Right atrium auricular region (tissue), 2 donors: ENCODE results near the gene DMD. TPM values are rescaled to one million over a fixed set of nuclear protein-coding genes. Genes with fewer than 3 reads are reported as not detected.

Experiments
- DNase-seq: peaks from one replicate; pipeline ENCODE4 v3.0.0-alpha.2; 2019; ENCODE audit warnings: low spot score
- H3K27ac ChIP-seq, 2 donors: fragments of 200-600 bp; sonication (generic); 1 replicate in 1 of 2; 2 replicates in 1 of 2; pipeline ENCODE4 v1.5.1; 2016 to 2019
- H3K27me3 ChIP-seq, 2 donors: fragments of 200-600 bp; sonication (generic); one replicate each; pipeline versions ENCODE4 v1.5.1 to v1.6.0; 2017 to 2019
- H3K36me3 ChIP-seq: fragments of 200-600 bp; sonication (generic); one replicate; pipeline ENCODE4 v1.5.1; 2016
- H3K4me1 ChIP-seq, 2 donors: fragments of 200-600 bp; sonication (generic); one replicate each; pipeline versions ENCODE4 v1.5.1 to v1.6.0; 2017 to 2019
- H3K4me3 ChIP-seq, 2 donors: fragments of 200-600 bp; sonication (generic); 1 replicate in 1 of 2; 2 replicates in 1 of 2; pipeline ENCODE4 v1.5.1; 2017 to 2019; ENCODE audit warnings: mild to moderate bottlenecking in 1 of 2, moderate library complexity in 1 of 2
- H3K9me3 ChIP-seq, 2 donors: fragments of 200-600 bp; sonication (generic); one replicate each; pipeline ENCODE4 v1.5.1; 2019
- total RNA-seq, 2 donors: library from RNA; depleted of rRNA; stranded (reverse); fragments of >200 nt; gene quantifications; one replicate each; pipeline ENCODE4 v1.1.0, GENCODE V29; 2016
- TF ChIP-seq, protein P1 (sequence below), 2 donors: fragments of 200-600 bp; sonication (generic); IDR thresholded peaks; one replicate each; pipeline ENCODE4 v1.5.1; 2019; ENCODE audit warnings: antibody characterized with exemption in 2 of 2

DMD gene
- total RNA-seq, 2 donors from 2014 or later, result 111 to 135 TPM

DNA sequence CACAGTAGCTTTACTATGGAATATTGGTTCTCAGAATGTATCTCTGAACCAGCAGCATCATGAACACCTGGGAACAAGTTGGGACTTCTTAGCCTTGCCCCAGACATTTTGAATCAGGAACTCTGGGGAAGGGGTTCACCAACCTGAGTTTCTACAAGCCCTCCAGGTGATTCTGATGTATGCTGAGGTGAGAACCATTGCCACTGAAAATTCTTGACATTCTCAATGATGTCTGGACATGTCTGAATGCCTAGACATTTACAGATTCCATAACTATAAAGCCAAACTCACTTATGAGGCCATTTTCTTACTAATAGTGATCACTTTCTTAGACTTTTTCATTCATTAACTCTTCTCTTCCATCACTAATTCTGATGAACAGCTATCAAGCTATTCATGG is 1750.1 kb downstream of the DMD start:
- Histone ChIP-seq H3K9me3 (no peaks in the 10 kb centered on the region), H3K36me3 (no peaks in the 10 kb centered on the region), H3K4me3 (no peak overlapping the region), H3K4me1 (no peaks in the 10 kb centered on the region), H3K27me3 (no peaks in the 10 kb centered on the region), H3K27ac (no peak overlapping the region)
- TF ChIP-seq, protein P1, sequence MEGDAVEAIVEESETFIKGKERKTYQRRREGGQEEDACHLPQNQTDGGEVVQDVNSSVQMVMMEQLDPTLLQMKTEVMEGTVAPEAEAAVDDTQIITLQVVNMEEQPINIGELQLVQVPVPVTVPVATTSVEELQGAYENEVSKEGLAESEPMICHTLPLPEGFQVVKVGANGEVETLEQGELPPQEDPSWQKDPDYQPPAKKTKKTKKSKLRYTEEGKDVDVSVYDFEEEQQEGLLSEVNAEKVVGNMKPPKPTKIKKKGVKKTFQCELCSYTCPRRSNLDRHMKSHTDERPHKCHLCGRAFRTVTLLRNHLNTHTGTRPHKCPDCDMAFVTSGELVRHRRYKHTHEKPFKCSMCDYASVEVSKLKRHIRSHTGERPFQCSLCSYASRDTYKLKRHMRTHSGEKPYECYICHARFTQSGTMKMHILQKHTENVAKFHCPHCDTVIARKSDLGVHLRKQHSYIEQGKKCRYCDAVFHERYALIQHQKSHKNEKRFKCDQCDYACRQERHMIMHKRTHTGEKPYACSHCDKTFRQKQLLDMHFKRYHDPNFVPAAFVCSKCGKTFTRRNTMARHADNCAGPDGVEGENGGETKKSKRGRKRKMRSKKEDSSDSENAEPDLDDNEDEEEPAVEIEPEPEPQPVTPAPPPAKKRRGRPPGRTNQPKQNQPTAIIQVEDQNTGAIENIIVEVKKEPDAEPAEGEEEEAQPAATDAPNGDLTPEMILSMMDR (IDR thresholded peaks at IDR 0.05), result no peak
- DNase-seq, result no peak

DNA sequence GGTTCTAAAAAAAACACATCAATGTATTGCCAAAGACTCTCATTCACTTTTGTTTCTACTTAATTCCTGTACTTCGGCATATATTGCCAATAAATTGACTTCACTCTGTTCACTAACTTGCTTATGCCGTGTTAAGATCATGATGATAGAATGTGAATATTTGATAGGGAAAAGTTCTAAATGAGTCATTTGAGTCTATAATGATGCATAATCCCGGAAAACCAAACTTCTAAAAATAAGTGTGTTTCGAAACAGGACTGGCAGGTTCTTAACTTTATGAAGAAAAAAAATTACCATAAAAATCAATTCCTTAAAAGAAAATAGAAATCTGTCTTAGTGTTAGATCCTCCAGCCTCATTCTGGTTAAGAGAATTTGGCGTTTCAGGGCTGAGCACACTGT is 1752.0 kb downstream of the DMD start:
- Histone ChIP-seq H3K9me3 (no peaks in the 10 kb centered on the region), H3K4me1 (no peaks in the 10 kb centered on the region), H3K36me3 (no peaks in the 10 kb centered on the region), H3K27ac (no peak overlapping the region), H3K4me3 (no peak overlapping the region), H3K27me3 (no peaks in the 10 kb centered on the region)
- DNase-seq, result no peak
- TF ChIP-seq, protein P1 (IDR thresholded peaks at IDR 0.05), result no peak

DNA sequence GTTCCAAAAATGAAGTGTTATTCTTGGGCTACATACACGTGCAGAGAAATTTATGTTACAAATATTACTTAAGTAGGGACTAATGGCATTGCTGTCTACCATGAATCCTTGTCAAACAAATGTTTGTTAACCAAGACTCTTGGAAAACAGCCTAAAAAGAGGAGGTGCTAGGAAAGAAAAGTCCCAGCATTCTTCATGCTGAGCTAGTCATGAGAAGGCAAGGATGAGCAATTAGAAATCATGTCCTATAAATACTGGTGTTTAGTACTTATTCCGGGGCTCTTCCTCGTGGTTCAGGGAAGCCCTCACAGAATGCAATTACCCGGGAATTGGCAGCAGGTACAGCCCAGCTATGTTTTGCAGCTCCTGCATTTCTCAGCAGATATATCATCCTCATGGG is 1761.4 kb downstream of the DMD start:
- no peaks in the 10 kb centered on the region for H3K9me3 ChIP-seq
- H3K27me3 ChIP-seq, result no peaks in the 10 kb centered on the region
- TF ChIP-seq, protein P1 (IDR thresholded peaks at IDR 0.05), result no peak
- no peak for DNase-seq
- no peaks in the 10 kb centered on the region for H3K36me3 ChIP-seq
- no peak overlapping the region for H3K27ac ChIP-seq
- H3K4me1 ChIP-seq, result no peaks in the 10 kb centered on the region
- no peak overlapping the region for H3K4me3 ChIP-seq

DNA sequence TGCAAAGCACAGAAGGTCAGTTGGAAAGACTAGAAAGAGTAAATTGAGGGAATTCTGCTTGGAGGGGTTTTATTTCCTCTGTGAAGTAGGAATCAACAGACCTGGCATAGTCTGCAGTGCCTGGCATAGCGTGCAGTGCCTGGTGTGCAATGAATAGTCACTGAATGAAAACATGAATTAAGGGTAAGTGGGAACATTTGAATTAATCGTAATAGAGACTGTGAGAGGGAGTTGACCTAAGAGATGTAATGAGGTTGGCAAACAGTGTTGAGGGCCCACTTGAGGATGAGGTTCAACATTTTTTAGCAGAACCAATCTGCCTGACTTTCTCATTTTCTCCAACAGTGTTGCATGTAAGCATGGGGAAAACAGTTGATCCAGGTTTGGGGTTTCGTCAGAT is 1762.3 kb downstream of the DMD start:
- DNase-seq, result no peak
- Histone ChIP-seq H3K4me3 (no peak overlapping the region), H3K36me3 (no peaks in the 10 kb centered on the region), H3K4me1 (no peaks in the 10 kb centered on the region), H3K9me3 (no peaks in the 10 kb centered on the region), H3K27ac (no peak overlapping the region), H3K27me3 (no peaks in the 10 kb centered on the region)
- TF ChIP-seq, protein P1 (IDR thresholded peaks at IDR 0.05), result no peak

DNA sequence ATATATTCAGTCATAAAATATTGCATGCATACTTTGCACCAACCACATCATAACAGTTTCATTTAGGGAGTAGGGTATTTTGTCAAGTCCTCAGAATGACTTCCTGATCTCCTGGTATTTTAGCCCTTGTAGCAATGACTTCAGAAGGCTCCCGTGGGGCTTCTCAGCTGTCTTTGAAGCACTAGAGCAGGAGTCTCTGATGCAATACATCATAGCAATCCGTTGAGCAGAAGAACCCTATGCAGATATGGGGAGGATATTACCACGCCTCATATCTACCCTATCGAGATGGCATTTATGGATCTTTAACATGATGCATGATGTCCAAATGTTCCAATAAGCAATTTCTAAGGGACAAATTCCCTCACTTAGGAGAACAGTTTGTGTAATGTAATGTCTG is 1765.8 kb downstream of the DMD start:
- no peaks in the 10 kb centered on the region for H3K9me3 ChIP-seq
- H3K27ac ChIP-seq, result no peak overlapping the region
- no peak for DNase-seq
- TF ChIP-seq, protein P1 (IDR thresholded peaks at IDR 0.05), result no peak
- no peak overlapping the region for H3K4me3 ChIP-seq
- no peaks in the 10 kb centered on the region for H3K36me3 ChIP-seq
- H3K27me3 ChIP-seq, result no peaks in the 10 kb centered on the region
- H3K4me1 ChIP-seq, result no peaks in the 10 kb centered on the region

DNA sequence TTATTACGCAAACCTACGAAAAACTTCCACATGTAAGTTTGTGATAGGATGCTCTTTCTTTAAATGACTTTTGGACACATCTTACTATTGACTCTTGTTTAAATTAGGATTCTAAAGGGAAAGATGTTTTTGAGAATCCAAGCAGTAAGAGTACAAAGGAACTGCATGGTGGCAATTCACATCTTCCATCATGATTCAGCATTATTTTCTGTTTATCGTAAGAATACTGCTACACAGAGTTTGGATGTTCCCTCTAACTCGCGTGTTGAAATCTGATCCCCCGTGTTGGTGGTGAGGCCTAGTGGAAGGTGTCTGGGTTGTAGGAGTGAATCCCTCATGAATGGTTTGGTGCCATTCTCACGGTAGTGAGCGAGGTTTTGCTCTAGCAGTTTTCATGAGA is 1767.7 kb downstream of the DMD start:
- no peaks in the 10 kb centered on the region for H3K4me1 ChIP-seq
- no peaks in the 10 kb centered on the region for H3K9me3 ChIP-seq
- no peak overlapping the region for H3K27ac ChIP-seq
- no peaks in the 10 kb centered on the region for H3K27me3 ChIP-seq
- H3K36me3 ChIP-seq, result no peaks in the 10 kb centered on the region
- no peak for DNase-seq
- no peak overlapping the region for H3K4me3 ChIP-seq
- TF ChIP-seq, protein P1 (IDR thresholded peaks at IDR 0.05), result no peak
